Measurements from ENCODE around the gene KCNAB1. TPM values are rescaled to one million over a fixed set of nuclear protein-coding genes. Genes with fewer than 3 reads are reported as not detected.

KCNAB1 gene
- total and polyA plus RNA-seq, 8 donors = 0.76 to 4.9 (median 3.2) TPM

DNA sequence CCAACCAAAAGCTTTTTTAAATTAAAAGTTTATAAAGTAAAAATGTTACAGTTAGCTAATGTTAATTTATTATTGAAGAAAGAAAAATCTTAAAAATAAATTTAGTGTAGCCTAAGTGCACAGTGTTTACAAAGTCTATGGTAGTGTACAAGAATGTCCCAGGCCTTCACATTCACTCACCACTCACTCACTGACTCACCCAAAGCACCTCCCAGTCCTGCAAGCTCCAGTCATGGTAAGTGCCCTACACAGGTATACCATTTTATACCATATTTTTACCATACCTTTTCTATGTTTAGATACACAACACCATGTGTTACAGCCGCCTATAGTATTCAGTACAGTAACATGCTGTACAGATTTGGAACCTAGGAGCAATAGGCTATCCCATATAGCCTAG is 405.4 kb downstream of the KCNAB1 start:
- Histone ChIP-seq H3K4me1 (no peaks in the 10 kb centered on the region), H3K4me3 (no peak overlapping the region), H3K27ac (no peak overlapping the region), H3K27me3 (no peaks in the 10 kb centered on the region), H3K36me3 (no peaks in the 10 kb centered on the region), H3K9me3 (no peaks in the 10 kb centered on the region)
- 95 to 97% methylated on average over 1 of the region's 1 CpG for WGBS, 2 donors
- intact Hi-C loops (cut with DNase I) = no loop called here
- TF ChIP-seq, protein P1, sequence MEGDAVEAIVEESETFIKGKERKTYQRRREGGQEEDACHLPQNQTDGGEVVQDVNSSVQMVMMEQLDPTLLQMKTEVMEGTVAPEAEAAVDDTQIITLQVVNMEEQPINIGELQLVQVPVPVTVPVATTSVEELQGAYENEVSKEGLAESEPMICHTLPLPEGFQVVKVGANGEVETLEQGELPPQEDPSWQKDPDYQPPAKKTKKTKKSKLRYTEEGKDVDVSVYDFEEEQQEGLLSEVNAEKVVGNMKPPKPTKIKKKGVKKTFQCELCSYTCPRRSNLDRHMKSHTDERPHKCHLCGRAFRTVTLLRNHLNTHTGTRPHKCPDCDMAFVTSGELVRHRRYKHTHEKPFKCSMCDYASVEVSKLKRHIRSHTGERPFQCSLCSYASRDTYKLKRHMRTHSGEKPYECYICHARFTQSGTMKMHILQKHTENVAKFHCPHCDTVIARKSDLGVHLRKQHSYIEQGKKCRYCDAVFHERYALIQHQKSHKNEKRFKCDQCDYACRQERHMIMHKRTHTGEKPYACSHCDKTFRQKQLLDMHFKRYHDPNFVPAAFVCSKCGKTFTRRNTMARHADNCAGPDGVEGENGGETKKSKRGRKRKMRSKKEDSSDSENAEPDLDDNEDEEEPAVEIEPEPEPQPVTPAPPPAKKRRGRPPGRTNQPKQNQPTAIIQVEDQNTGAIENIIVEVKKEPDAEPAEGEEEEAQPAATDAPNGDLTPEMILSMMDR (IDR thresholded peaks at IDR 0.05) = no peak
- ATAC-seq (no peak), DNase-seq (no peak), FAIRE-seq (no peak)

DNA sequence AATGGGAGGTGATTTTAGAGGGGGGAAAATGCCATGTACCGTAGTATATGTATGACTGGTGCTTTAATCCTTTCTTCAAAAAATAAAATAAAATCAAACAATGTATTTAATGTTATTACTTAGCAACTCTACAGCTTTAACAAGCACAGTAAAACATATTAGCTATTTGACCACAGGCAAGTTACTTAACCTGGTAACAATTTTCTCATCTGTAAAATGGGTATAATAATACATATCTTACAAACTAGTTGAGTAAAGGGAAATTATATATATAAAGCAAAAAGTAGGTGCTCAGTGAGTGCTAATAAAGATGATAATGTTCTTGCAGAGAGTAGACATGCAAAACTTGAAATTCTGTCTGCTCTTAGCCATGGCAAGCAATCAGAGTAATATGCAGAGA is 406.7 kb downstream of the KCNAB1 start:
- Histone ChIP-seq H3K4me3 (no peak overlapping the region), H3K27ac (no peak overlapping the region), H3K36me3 (no peaks in the 10 kb centered on the region), H3K27me3 (no peaks in the 10 kb centered on the region), H3K9me3 (no peaks in the 10 kb centered on the region), H3K4me1 (no peaks in the 10 kb centered on the region)
- DNase-seq (no peak), ATAC-seq (no peak), FAIRE-seq (no peak)
- WGBS, 2 donors = 95 to 100% methylated on average over 1 of the region's 1 CpG
- TF ChIP-seq, protein P1 (IDR thresholded peaks at IDR 0.05) = no peak
- intact Hi-C loops (cut with DNase I) = no loop called here

DNA sequence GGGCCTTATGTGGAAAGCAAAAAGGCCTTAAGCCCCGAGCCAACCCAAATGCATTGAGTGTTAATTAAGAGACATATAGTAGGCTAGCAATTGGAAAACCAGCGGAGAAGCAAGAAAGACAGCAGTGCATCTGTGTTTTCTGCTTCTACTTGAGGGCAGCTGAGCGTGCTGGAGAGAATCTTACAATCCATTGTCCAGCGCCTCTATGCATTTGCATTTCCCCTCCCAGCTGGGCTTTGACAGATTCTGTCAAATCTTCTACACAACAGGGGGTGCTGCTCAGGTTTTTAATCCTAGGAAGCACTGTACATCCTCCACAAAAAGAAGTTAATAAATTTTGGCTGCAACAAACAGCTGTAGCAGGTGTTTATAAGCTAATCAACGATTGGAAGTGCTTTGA is 410.6 kb downstream of the KCNAB1 start:
- ATAC-seq = no peak
- DNase-seq = no peak
- no peaks in the 10 kb centered on the region for H3K27me3 ChIP-seq
- H3K36me3 ChIP-seq = no peaks in the 10 kb centered on the region
- H3K27ac ChIP-seq = no peak overlapping the region
- 86 to 89% methylated on average over 5 of the region's 5 CpGs for WGBS, 2 donors
- H3K4me3 ChIP-seq = no peak overlapping the region
- TF ChIP-seq, protein P1 (IDR thresholded peaks at IDR 0.05) = no peak
- H3K9me3 ChIP-seq = no peaks in the 10 kb centered on the region
- intact Hi-C loops (cut with DNase I) = loop anchor here in 1 of 3 donors (10.0 kb wide), 1 partner anchor 604 kb away; no protein-coding TSS in a partner anchor
- no peak for FAIRE-seq
- peaks cover 7 to 15% (median 13%) of the 10 kb centered on the region in 3 donors for H3K4me1 ChIP-seq

DNA sequence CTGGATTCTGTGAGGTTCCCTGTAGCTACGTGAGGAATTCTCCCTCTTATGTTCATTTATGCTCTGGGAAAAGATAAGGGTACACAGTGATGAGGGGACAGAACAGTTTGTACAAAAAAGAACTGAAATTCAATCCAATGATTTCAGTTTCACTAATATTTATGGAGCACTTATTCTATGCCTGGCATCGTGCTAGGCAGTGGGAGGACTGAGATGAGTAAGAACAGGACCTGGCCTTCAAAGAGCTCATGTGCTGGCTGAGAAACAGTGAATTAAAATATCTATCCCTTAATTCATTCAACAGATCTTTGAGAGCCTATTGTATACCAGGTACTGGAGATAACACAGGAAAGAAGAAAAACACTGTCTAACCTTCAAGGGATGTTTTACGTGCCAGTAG is 412.4 kb downstream of the KCNAB1 start:
- FAIRE-seq = no peak
- TF ChIP-seq, protein P1 (IDR thresholded peaks at IDR 0.05) = no peak
- no peaks in the 10 kb centered on the region for H3K27me3 ChIP-seq
- no peak overlapping the region for H3K4me3 ChIP-seq
- H3K4me1 ChIP-seq = peaks cover 14 to 25% (median 22%) of the 10 kb centered on the region in 3 donors
- 50 to 51% methylated on average over 3 of the region's 3 CpGs for WGBS, 2 donors
- DNase-seq = no peak
- H3K36me3 ChIP-seq = no peaks in the 10 kb centered on the region
- intact Hi-C loops (cut with DNase I) = loop anchor here in 1 of 3 donors (10.0 kb wide), 1 partner anchor 602 kb away; no protein-coding TSS in a partner anchor
- no peak for ATAC-seq
- H3K9me3 ChIP-seq = no peaks in the 10 kb centered on the region
- H3K27ac ChIP-seq = peak overlapping the region in 1 of 4 donors; percentile 20

DNA sequence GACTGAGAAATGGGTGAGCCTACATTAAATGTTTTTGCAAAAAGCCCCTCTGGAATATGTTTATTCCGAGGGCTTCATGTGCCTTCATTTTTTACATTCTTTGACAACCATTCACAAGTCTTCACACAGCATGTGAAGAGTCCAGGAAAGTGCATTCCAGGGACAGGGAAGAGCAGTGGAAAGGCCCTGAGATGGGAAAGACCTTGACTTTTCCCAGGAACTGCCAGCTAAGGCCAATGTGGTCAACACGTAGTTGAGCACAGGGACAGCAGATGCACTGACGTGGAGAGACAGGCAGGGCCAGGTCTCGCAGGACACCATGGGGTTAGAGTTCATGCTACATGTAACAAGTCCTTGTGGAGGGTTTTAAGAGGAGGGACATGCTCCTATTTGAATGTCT is 412.8 kb downstream of the KCNAB1 start:
- 68 to 74% methylated on average over 4 of the region's 4 CpGs for WGBS, 2 donors
- Histone ChIP-seq H3K4me3 (no peak overlapping the region), H3K36me3 (no peaks in the 10 kb centered on the region), H3K9me3 (no peaks in the 10 kb centered on the region), H3K27me3 (no peaks in the 10 kb centered on the region), H3K27ac (peak overlapping the region in 2 of 4 donors; percentile 55 to 74), H3K4me1 (peaks cover 14 to 28% (median 24%) of the 10 kb centered on the region in 3 donors)
- ATAC-seq = no peak
- no peak for DNase-seq
- FAIRE-seq = no peak
- intact Hi-C loops (cut with DNase I) = loop anchor here in 1 of 3 donors (10.0 kb wide), 1 partner anchor 602 kb away; no protein-coding TSS in a partner anchor
- TF ChIP-seq, protein P1 (IDR thresholded peaks at IDR 0.05) = no peak

Data from pancreas (tissue), 10 donors.